HG02571 (cell line): ENCODE results near the gene FAM120B.

Experiments
- ATAC-seq: cut with Tn5 transposase; IDR thresholded peaks from one replicate; pipeline ENCODE4 v1.9.1; 2021; ENCODE audit warnings: mild to moderate bottlenecking, moderate library complexity; ENCODE audit not compliant: unreplicated experiment

FAM120B gene

GRCh38 chr6:170410241-170410640, 103.7 kb downstream of the FAM120B start:
- ATAC-seq: no peak

GRCh38 chr6:170415318-170415717, 108.8 kb downstream of the FAM120B start:
- ATAC-seq: no peak

- ATAC-seq: no peak
Observed at GRCh38 chr6:170416303-170416702, 109.7 kb downstream of the FAM120B start.

GRCh38 chr6:170416959-170417606, 110.5 kb downstream of the FAM120B start:
- no peak for ATAC-seq

GRCh38 chr6:170417881-170418280, 111.3 kb downstream of the FAM120B start:
- ATAC-seq: no peak

GRCh38 chr6:170420283-170420682, 113.7 kb downstream of the FAM120B start:
- ATAC-seq: no peak

- no peak for ATAC-seq
Observed at GRCh38 chr6:170420791-170421776, 114.5 kb downstream of the FAM120B start.

- no peak for ATAC-seq
Observed at GRCh38 chr6:170421921-170422320, 115.4 kb downstream of the FAM120B start.

GRCh38 chr6:170423030-170423429, 116.5 kb downstream of the FAM120B start:
- no peak for ATAC-seq

GRCh38 chr6:170423814-170424603, 117.5 kb downstream of the FAM120B start:
- no peak for ATAC-seq

GRCh38 chr6:170424604-170425126, 118.1 kb downstream of the FAM120B start:
- ATAC-seq: no peak

- ATAC-seq: no peak
Observed at GRCh38 chr6:170429450-170429849, 122.9 kb downstream of the FAM120B start.

- no peak for ATAC-seq
Observed at GRCh38 chr6:170433163-170434116, 126.9 kb downstream of the FAM120B start.

GRCh38 chr6:170434117-170434820, 127.7 kb downstream of the FAM120B start:
- no peak for ATAC-seq

GRCh38 chr6:170434821-170435155, 128.2 kb downstream of the FAM120B start:
- no peak for ATAC-seq

- ATAC-seq: no peak
Observed at GRCh38 chr6:170435766-170436165, 129.2 kb downstream of the FAM120B start.

GRCh38 chr6:170436209-170436809, 129.8 kb downstream of the FAM120B start:
- ATAC-seq: no peak

GRCh38 chr6:170437719-170438401, 131.3 kb downstream of the FAM120B start:
- no peak for ATAC-seq
